Stimulated activated memory B cell treated with anti-CD40 and anti-IgM and Interleukin-4, amounts not matched to agents 10 μg/mL and 1 μg/mL and 100 μg/mL, for 72 hours (primary cell): ENCODE results near the gene EYA2.

Experiments used
- ATAC-seq: fragments of 150-1000 bp; cut with Tn5 transposase; 2 replicates; pipeline ENCODE4 v1.10.0; 2021
- H3K27ac Mint-ChIP-seq: one replicate; pipeline ENCODE4 v1.8.0; 2022; ENCODE audit warnings: mild to moderate bottlenecking, mixed read lengths
- H3K27me3 Mint-ChIP-seq: one replicate; pipeline ENCODE4 v1.8.0; 2022; ENCODE audit warnings: mixed read lengths
- H3K36me3 Mint-ChIP-seq: one replicate; pipeline ENCODE4 v1.8.0; 2022; ENCODE audit warnings: mixed read lengths
- H3K4me1 Mint-ChIP-seq: one replicate; pipeline ENCODE4 v1.8.0; 2022; ENCODE audit warnings: mixed read lengths
- H3K4me3 Mint-ChIP-seq: one replicate; pipeline ENCODE4 v1.8.0; 2022; ENCODE audit warnings: mild to moderate bottlenecking, moderate library complexity, mixed read lengths
- H3K9me3 Mint-ChIP-seq: one replicate; pipeline ENCODE4 v1.8.0; 2022; ENCODE audit warnings: mixed read lengths

The EYA2 gene

GRCh38 chr20:47231382-47232039 lies 336.9 kb downstream of the EYA2 start:
- Mint-ChIP-seq H3K4me1 (no peaks in the 10 kb centered on the region), H3K36me3 (peaks cover 44% of the 10 kb centered on the region), H3K4me3 (no peak overlapping the region), H3K27me3 (no peaks in the 10 kb centered on the region), H3K9me3 (no peaks in the 10 kb centered on the region), H3K27ac (no peak overlapping the region)
- no peak for ATAC-seq

GRCh38 chr20:47232518-47232917 lies 337.9 kb downstream of the EYA2 start:
- H3K4me3 Mint-ChIP-seq = no peak overlapping the region

GRCh38 chr20:47233333-47234188 lies 338.9 kb downstream of the EYA2 start:
- Mint-ChIP-seq H3K36me3 (peaks cover 59% of the 10 kb centered on the region), H3K27ac (no peak overlapping the region)

More at GRCh38 chr20:47232518-47232917, 337.9 kb downstream of the EYA2 start:
- no peaks in the 10 kb centered on the region for H3K27me3 Mint-ChIP-seq
- peaks cover 51% of the 10 kb centered on the region for H3K36me3 Mint-ChIP-seq
- no peak overlapping the region for H3K27ac Mint-ChIP-seq
- ATAC-seq = no peak
- H3K4me1 Mint-ChIP-seq = no peaks in the 10 kb centered on the region
- no peaks in the 10 kb centered on the region for H3K9me3 Mint-ChIP-seq

GRCh38 chr20:47235111-47235510 lies 340.5 kb downstream of the EYA2 start:
- no peak overlapping the region for H3K27ac Mint-ChIP-seq
- no peak overlapping the region for H3K4me3 Mint-ChIP-seq
- H3K4me1 Mint-ChIP-seq = no peaks in the 10 kb centered on the region
- no peaks in the 10 kb centered on the region for H3K9me3 Mint-ChIP-seq
- H3K27me3 Mint-ChIP-seq = no peaks in the 10 kb centered on the region
- H3K36me3 Mint-ChIP-seq = peaks cover 71% of the 10 kb centered on the region
- ATAC-seq = no peak

More at GRCh38 chr20:47233333-47234188, 338.9 kb downstream of the EYA2 start:
- H3K9me3 Mint-ChIP-seq = no peaks in the 10 kb centered on the region
- no peaks in the 10 kb centered on the region for H3K27me3 Mint-ChIP-seq
- H3K4me3 Mint-ChIP-seq = no peak overlapping the region
- no peak for ATAC-seq
- H3K4me1 Mint-ChIP-seq = no peaks in the 10 kb centered on the region

GRCh38 chr20:47235853-47236638 lies 341.4 kb downstream of the EYA2 start:
- no peaks in the 10 kb centered on the region for H3K9me3 Mint-ChIP-seq
- no peak overlapping the region for H3K4me3 Mint-ChIP-seq
- H3K4me1 Mint-ChIP-seq = no peaks in the 10 kb centered on the region
- no peaks in the 10 kb centered on the region for H3K27me3 Mint-ChIP-seq
- no peak for ATAC-seq
- no peak overlapping the region for H3K27ac Mint-ChIP-seq
- peaks cover 64% of the 10 kb centered on the region for H3K36me3 Mint-ChIP-seq

GRCh38 chr20:47236639-47236900 lies 341.9 kb downstream of the EYA2 start:
- peaks cover 66% of the 10 kb centered on the region for H3K36me3 Mint-ChIP-seq
- no peak overlapping the region for H3K27ac Mint-ChIP-seq
- H3K27me3 Mint-ChIP-seq = no peaks in the 10 kb centered on the region

GRCh38 chr20:47237715-47238114 lies 343.1 kb downstream of the EYA2 start:
- no peak for ATAC-seq
- Mint-ChIP-seq H3K4me3 (no peak overlapping the region), H3K27ac (no peak overlapping the region), H3K27me3 (no peaks in the 10 kb centered on the region), H3K4me1 (no peaks in the 10 kb centered on the region), H3K9me3 (no peaks in the 10 kb centered on the region), H3K36me3 (peaks cover 67% of the 10 kb centered on the region)

More at GRCh38 chr20:47236639-47236900, 341.9 kb downstream of the EYA2 start:
- Mint-ChIP-seq H3K9me3 (no peaks in the 10 kb centered on the region), H3K4me3 (no peak overlapping the region), H3K4me1 (no peaks in the 10 kb centered on the region)
- no peak for ATAC-seq
